A673 (cell line): ENCODE data around the gene GALNT13.

Source experiments
- CTCF ChIP-seq: fragments of 300-800, 200-600 bp; sonication (generic); conservative IDR thresholded peaks from 2 replicates; pipeline ENCODE4 v1.5.1; 2017; ENCODE audit warnings: low read depth, mild to moderate bottlenecking, antibody characterized with exemption, low read length, moderate library complexity, mixed read lengths
- EZH2 ChIP-seq: fragments of 200-600 bp; sonication (generic); IDR thresholded peaks from 2 replicates; pipeline ENCODE4 v1.6.1; 2017; ENCODE audit warnings: borderline replicate concordance, low read depth, mild to moderate bottlenecking, mixed read lengths, antibody characterized with exemption, low read length; ENCODE audit not compliant: poor library complexity, severe bottlenecking

- TF ChIP-seq CTCF (no peak), EZH2 (no peak)
Observed at GRCh38 chr2:153823880-153824279, 47.8 kb upstream of the GALNT13 start.
